Esophagus muscularis mucosa (tissue), 3 donors: ENCODE measurements around the gene UBE2V1.

ENCODE experiments used
- CTCF ChIP-seq, 3 experiments: fragments of 200-600 bp in 2 of 3; fragments of 450-650 bp in 1 of 3; sonication (generic) in 2 of 3; IDR thresholded peaks; one replicate each; pipeline ENCODE4 v1.5.1; 2017 to 2019; ENCODE audit warnings: antibody characterized with exemption in 3 of 3, mild to moderate bottlenecking in 2 of 3, moderate library complexity in 1 of 3
- POLR2A ChIP-seq: fragments of 450-650 bp; IDR thresholded peaks from one replicate; pipeline ENCODE4 v1.6.1; 2017; ENCODE audit warnings: antibody characterized with exemption, moderate library complexity, mild to moderate bottlenecking, low read depth
- POLR2AphosphoS5 ChIP-seq, 2 donors: sonication (generic); formaldehyde crosslinking; IDR thresholded peaks; one replicate each; pipeline ENCODE4 v1.6.1; 2017; ENCODE audit warnings: antibody characterized with exemption in 2 of 2

- TF ChIP-seq POLR2A = no peak
- TF ChIP-seq POLR2AphosphoS5 (IDR thresholded peaks at IDR 0.05) = no peak
- TF ChIP-seq CTCF (IDR thresholded peaks at IDR 0.05) = no peak
These were observed 23.2 kb downstream of the UBE2V1 start for GRCh38 chr20:50089787-50090177.
